ENCODE results near the gene GDI1. TPM values are rescaled to one million over a fixed set of nuclear protein-coding genes. Genes with fewer than 3 reads are reported as not detected.

Gene GDI1
- total RNA-seq, 1 experiment from 2014 or later: 96.1 TPM

DNA sequence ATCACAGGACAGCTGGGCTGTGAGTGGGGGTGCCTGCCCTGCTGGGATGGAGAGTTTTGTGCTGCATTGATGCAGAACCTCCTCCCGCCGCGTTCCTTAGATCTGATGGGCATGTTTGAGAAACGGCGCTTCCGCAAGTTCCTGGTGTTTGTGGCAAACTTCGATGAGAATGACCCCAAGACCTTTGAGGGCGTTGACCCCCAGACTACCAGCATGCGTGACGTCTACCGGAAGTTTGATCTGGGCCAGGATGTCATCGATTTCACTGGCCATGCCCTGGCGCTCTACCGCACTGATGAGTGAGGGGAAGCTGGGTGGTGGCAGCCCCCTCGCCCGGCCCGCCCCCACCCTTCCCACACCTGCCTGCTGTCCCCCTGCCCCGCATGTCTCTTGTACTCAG, 2.9 kb downstream of the GDI1 start:
- no peaks in the 10 kb centered on the region for H3K27me3 ChIP-seq (ENCODE audit: low read length)
- H3K9ac ChIP-seq (ENCODE audit: low read length): no peak overlapping the region
- peaks cover 4% of the 10 kb centered on the region; the same call in 1 of the 2 replicates for H3K36me3 ChIP-seq (ENCODE audit: low read depth, low read length)
- H3K9me3 ChIP-seq (ENCODE audit: low read length): no peaks in the 10 kb centered on the region
- ChIA-PET CTCF (no interaction called here), POLR2A (ENCODE audit: unreplicated experiment) (no interaction called here)
- no TSS peak for BruUV-seq (replicated peaks)
- H3F3A ChIP-seq (ENCODE audit: low read length, unreplicated experiment): no peaks in the 10 kb centered on the region
- no peaks in the 10 kb centered on the region for H3K9me2 ChIP-seq (replicated peaks; ENCODE audit: low read length)
- H3K4me3 ChIP-seq (ENCODE audit: low read length): no peak overlapping the region
- intact Hi-C loops (cut with micrococcal nuclease): loop anchor here (5.0 kb wide), 1 partner anchor 37 kb away; the partner anchor contains the start of gene LAGE3
- H4K20me1 ChIP-seq (ENCODE audit: low read length): peaks cover 11% of the 10 kb centered on the region
- TF ChIP-seq EZH2phosphoT487 (IDR thresholded peaks at IDR 0.05; ENCODE audit: borderline replicate concordance, low read length) (no peak), EZH2 (IDR thresholded peaks at IDR 0.05; ENCODE audit: low read length, unreplicated experiment) (no peak)
- TF ChIP-seq, protein P1, sequence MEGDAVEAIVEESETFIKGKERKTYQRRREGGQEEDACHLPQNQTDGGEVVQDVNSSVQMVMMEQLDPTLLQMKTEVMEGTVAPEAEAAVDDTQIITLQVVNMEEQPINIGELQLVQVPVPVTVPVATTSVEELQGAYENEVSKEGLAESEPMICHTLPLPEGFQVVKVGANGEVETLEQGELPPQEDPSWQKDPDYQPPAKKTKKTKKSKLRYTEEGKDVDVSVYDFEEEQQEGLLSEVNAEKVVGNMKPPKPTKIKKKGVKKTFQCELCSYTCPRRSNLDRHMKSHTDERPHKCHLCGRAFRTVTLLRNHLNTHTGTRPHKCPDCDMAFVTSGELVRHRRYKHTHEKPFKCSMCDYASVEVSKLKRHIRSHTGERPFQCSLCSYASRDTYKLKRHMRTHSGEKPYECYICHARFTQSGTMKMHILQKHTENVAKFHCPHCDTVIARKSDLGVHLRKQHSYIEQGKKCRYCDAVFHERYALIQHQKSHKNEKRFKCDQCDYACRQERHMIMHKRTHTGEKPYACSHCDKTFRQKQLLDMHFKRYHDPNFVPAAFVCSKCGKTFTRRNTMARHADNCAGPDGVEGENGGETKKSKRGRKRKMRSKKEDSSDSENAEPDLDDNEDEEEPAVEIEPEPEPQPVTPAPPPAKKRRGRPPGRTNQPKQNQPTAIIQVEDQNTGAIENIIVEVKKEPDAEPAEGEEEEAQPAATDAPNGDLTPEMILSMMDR (conservative IDR thresholded peaks at IDR 0.05; ENCODE audit: low read depth, low read length): no peak
- H3K4me2 ChIP-seq (ENCODE audit: low read length): no peak overlapping the region
- H3K79me2 ChIP-seq (ENCODE audit: low read length): peaks cover 45% of the 10 kb centered on the region
- ATAC-seq (no peak), DNase-seq (no peak)
- H2AFZ ChIP-seq (ENCODE audit: low read length): no peak overlapping the region
- peaks cover 29% of the 10 kb centered on the region for H3K4me1 ChIP-seq (ENCODE audit: insufficient read depth, low read length)
- H3K27ac ChIP-seq (ENCODE audit: low read length): no peak overlapping the region

DNA sequence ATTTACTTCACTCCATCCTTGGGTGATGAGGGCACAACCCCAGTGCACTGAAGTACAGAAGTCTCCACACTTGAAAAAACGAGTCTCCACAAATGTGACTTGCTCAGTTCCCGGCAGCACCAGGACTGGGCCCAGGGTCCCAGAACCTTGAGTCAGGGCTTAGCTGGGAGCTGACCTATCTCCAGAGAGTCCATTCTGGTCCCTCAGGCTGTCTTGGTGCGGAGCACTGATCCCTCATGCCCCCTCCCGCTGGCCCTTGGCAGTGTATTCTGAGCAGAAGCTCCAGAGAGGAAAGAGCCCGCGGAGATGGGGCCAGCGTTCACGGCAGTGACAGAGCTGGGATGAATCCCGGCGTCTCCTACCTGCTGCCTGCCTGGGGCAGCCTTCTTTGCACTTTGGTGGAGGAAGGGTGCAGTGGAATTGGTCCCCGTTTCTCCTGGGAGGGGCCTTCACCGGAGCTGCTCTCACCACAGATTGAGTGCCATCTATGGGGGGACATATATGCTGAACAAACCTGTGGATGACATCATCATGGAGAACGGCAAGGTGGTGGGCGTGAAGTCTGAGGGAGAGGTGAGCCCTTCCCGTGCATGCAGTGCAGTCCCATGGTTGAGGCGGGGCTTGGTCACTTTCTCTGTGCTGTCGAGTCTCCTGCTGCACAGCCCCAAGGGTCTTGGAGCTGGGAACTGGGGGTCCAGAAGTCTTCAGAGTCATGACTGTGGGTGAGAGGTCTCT, 3.8 kb downstream of the GDI1 start:
- CTCF ChIA-PET: no interaction called here
- no peak overlapping the region for H3K4me3 ChIP-seq (ENCODE audit: low read length)
- TF ChIP-seq, protein P1 (conservative IDR thresholded peaks at IDR 0.05; ENCODE audit: low read depth, low read length): no peak
- TF ChIP-seq EZH2 (IDR thresholded peaks at IDR 0.05; ENCODE audit: low read length, unreplicated experiment) (no peak), EZH2phosphoT487 (IDR thresholded peaks at IDR 0.05; ENCODE audit: borderline replicate concordance, low read length) (no peak)
- peaks cover 35% of the 10 kb centered on the region for H3K4me1 ChIP-seq (ENCODE audit: insufficient read depth, low read length)
- no peaks in the 10 kb centered on the region for H3F3A ChIP-seq (ENCODE audit: low read length, unreplicated experiment)
- H3K27ac ChIP-seq (ENCODE audit: low read length): no peak overlapping the region
- DNase-seq (no peak), ATAC-seq (no peak)
- BruUV-seq (replicated peaks): no TSS peak
- peaks cover 55% of the 10 kb centered on the region for H3K79me2 ChIP-seq (ENCODE audit: low read length)
- POLR2A ChIA-PET (ENCODE audit: unreplicated experiment): no interaction called here
- peaks cover 11% of the 10 kb centered on the region for H4K20me1 ChIP-seq (ENCODE audit: low read length)
- no peaks in the 10 kb centered on the region for H3K9me3 ChIP-seq (ENCODE audit: low read length)
- H3K4me2 ChIP-seq (ENCODE audit: low read length): no peak overlapping the region
- no peaks in the 10 kb centered on the region for H3K9me2 ChIP-seq (replicated peaks; ENCODE audit: low read length)
- H2AFZ ChIP-seq (ENCODE audit: low read length): no peak overlapping the region
- H3K36me3 ChIP-seq (ENCODE audit: low read depth, low read length): peaks cover 4% of the 10 kb centered on the region; the same call in 1 of the 2 replicates
- intact Hi-C loops (cut with micrococcal nuclease): loop anchor here (5.0 kb wide), 1 partner anchor 37 kb away; the partner anchor contains the start of gene LAGE3
- H3K27me3 ChIP-seq (ENCODE audit: low read length): no peaks in the 10 kb centered on the region
- no peak overlapping the region for H3K9ac ChIP-seq (ENCODE audit: low read length)

DNA sequence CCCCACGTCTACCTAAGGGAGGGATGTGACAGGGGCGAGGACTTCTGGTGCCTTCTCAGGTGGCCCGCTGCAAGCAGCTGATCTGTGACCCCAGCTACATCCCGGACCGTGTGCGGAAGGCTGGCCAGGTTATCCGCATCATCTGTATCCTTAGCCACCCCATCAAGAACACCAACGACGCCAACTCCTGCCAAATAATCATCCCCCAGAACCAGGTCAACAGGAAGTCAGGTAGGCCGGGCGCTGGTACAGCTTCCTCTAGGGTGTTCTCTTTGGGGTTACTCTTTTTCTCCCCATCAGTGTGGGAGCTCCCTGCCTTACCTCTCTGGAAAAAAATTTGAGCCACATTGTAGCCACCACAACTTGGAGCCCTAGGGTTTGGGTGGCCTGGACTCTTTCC, 4.6 kb downstream of the GDI1 start:
- BruUV-seq (replicated peaks): no TSS peak
- Histone ChIP-seq H3K9ac (ENCODE audit: low read length) (no peak overlapping the region), H2AFZ (ENCODE audit: low read length) (no peak overlapping the region), H3K36me3 (ENCODE audit: low read depth, low read length) (peaks cover 4% of the 10 kb centered on the region; the same call in 1 of the 2 replicates), H3K4me1 (ENCODE audit: insufficient read depth, low read length) (peaks cover 35% of the 10 kb centered on the region), H3K27me3 (ENCODE audit: low read length) (no peaks in the 10 kb centered on the region), H3K79me2 (ENCODE audit: low read length) (peaks cover 56% of the 10 kb centered on the region), H3K4me2 (ENCODE audit: low read length) (no peak overlapping the region), H3K4me3 (ENCODE audit: low read length) (no peak overlapping the region), H3K9me2 (replicated peaks; ENCODE audit: low read length) (no peaks in the 10 kb centered on the region), H3K9me3 (ENCODE audit: low read length) (no peaks in the 10 kb centered on the region), H3K27ac (ENCODE audit: low read length) (no peak overlapping the region), H3F3A (ENCODE audit: low read length, unreplicated experiment) (no peaks in the 10 kb centered on the region), H4K20me1 (ENCODE audit: low read length) (peaks cover 11% of the 10 kb centered on the region)
- DNase-seq: no peak
- no peak for ATAC-seq
- CTCF ChIA-PET: no interaction called here
- POLR2A ChIA-PET (ENCODE audit: unreplicated experiment): no interaction called here
- TF ChIP-seq EZH2phosphoT487 (IDR thresholded peaks at IDR 0.05; ENCODE audit: borderline replicate concordance, low read length): no peak
- no peak for TF ChIP-seq EZH2 (IDR thresholded peaks at IDR 0.05; ENCODE audit: low read length, unreplicated experiment)
- TF ChIP-seq, protein P1 (conservative IDR thresholded peaks at IDR 0.05; ENCODE audit: low read depth, low read length): no peak
- intact Hi-C loops (cut with micrococcal nuclease): loop anchor here (5.0 kb wide), 1 partner anchor 36 kb away; the partner anchor contains the start of gene LAGE3

All from PC-3 (cell line).